Psoas muscle (tissue), 8 donors: ENCODE results near the gene CXCL13. TPM values are rescaled to one million over a fixed set of nuclear protein-coding genes. Genes with fewer than 3 reads are reported as not detected.

Source experiments
- ATAC-seq, 4 donors: fragments of 200-7000 bp; cut with Tn5 transposase; one replicate each; pipeline ENCODE4 v1.9.1; 2020; ENCODE audit warnings: moderate library complexity in 3 of 4, mild to moderate bottlenecking in 2 of 4
- DNase-seq, 2 donors: peaks; one replicate each; pipeline ENCODE4 v3.0.0-alpha.2; 2020
- H3K27ac ChIP-seq: fragments of 200-600 bp; one replicate; pipeline ENCODE4 v1.8.0; 2022
- H3K27me3 ChIP-seq, 3 donors: fragments of 200-600 bp in 1 of 3; one replicate each; pipeline versions ENCODE4 v1.6.1 to v1.8.0; 2013 to 2022; ENCODE audit warnings: low read length in 2 of 3, mild to moderate bottlenecking in 2 of 3, moderate library complexity in 1 of 3; ENCODE audit not compliant: insufficient read depth in 3 of 3
- H3K36me3 ChIP-seq, 2 donors: fragments of 200-600 bp in 1 of 2; one replicate each; pipeline versions ENCODE4 v1.6.1 to v1.8.0; 2013 to 2022; ENCODE audit warnings: low read depth in 1 of 2, mild to moderate bottlenecking in 1 of 2, moderate library complexity in 1 of 2; ENCODE audit not compliant: insufficient read depth in 1 of 2
- H3K4me1 ChIP-seq: fragments of 200-600 bp; one replicate; pipeline ENCODE4 v1.8.0; 2022
- H3K4me3 ChIP-seq: fragments of 200-600 bp; one replicate; pipeline ENCODE4 v1.8.0; 2022; ENCODE audit warnings: mild to moderate bottlenecking
- H3K9me3 ChIP-seq: fragments of 200-600 bp; one replicate; pipeline ENCODE4 v1.8.0; 2022
- CTCF ChIP-seq: fragments of 200-600 bp; IDR thresholded peaks from one replicate; pipeline ENCODE4 v1.8.0; 2022; ENCODE audit warnings: antibody characterized with exemption
- WGBS, 3 donors: extraction: QIAGEN DNeasy Blood & Tissue Kit; methylation state at CpG; one replicate each; pipeline versions ENCODE4 v1.1.6 to v1.1.7; 2013; 5-methylcytosine and 5-hydroxymethylcytosine counted together
- intact Hi-C, 2 donors: fragments of 100-400 bp; cut with DNase I; formaldehyde crosslinking; loops; one replicate each; pipeline versions ENCODE4 v1.11.0 to v1.14.2; 2022
- polyA plus RNA-seq, 3 donors: library from polyadenylated mRNA; stranded (reverse); fragments of 200-250 nt; gene quantifications; one replicate each; pipeline ENCODE4 v1.2.3, GENCODE V29; 2013
- total RNA-seq, 4 donors: library from RNA; stranded (reverse); fragmentation: NEBNext Ultra II Directional in 2 of 4; extraction: Animal tissue kit (Norgen Biotek cat#: 25700) in 2 of 4; gene quantifications; one replicate each; pipeline versions ENCODE4 v1.2.1 to v1.2.4, GENCODE V29; 2021 to 2023
- donor health status: healthy with polysubstance abuse.
- donor health status: DM: no; HTN: no; CAD: no; lungs with moderate emphysema.
- donor health status: Bipolar disorder and iron deficiency.
- donor health status: healthy.
- donor health status: DM: yes; HTN: yes; CAD: no.
- donor health status: DM: no; HTN: no; CAD: no.
- donor health status: DM: no; HTN: no; CAD: no.
- donor health status: DM: yes; HTN: yes; CAD: no.

Gene CXCL13
- total and polyA plus RNA-seq, 7 donors: 0.09 to 0.53 (median 0.15) TPM; not detected in 3

GRCh38 chr4:77581724-77582123 is 23.9 kb upstream of the CXCL13 start:
- H3K9me3 ChIP-seq: no peaks in the 10 kb centered on the region
- ATAC-seq (no peak), DNase-seq (no peak)
- no peaks in the 10 kb centered on the region for H3K4me1 ChIP-seq
- no peak overlapping the region for H3K4me3 ChIP-seq
- TF ChIP-seq CTCF: no peak
- intact Hi-C loops: no loop called here
- no peaks in the 10 kb centered on the region for H3K36me3 ChIP-seq
- H3K27ac ChIP-seq: no peak overlapping the region
- 71 to 78% (median 76%) methylated on average over 4 of the region's 4 CpGs for WGBS, 3 donors
- H3K27me3 ChIP-seq: no peaks in the 10 kb centered on the region

- TF ChIP-seq CTCF: no peak
- no peak for DNase-seq
- Histone ChIP-seq H3K4me1 (no peaks in the 10 kb centered on the region), H3K36me3 (no peaks in the 10 kb centered on the region), H3K27me3 (no peaks in the 10 kb centered on the region), H3K4me3 (no peak overlapping the region), H3K27ac (no peak overlapping the region), H3K9me3 (no peaks in the 10 kb centered on the region)
- intact Hi-C loops: no loop called here
- 55 to 70% (median 65%) methylated on average over 2 of the region's 2 CpGs for WGBS, 3 donors
- ATAC-seq: no peak
Measured at GRCh38 chr4:77582156-77582555, 23.5 kb upstream of the CXCL13 start.

GRCh38 chr4:77582711-77583110 is 22.9 kb upstream of the CXCL13 start:
- ATAC-seq (no peak), DNase-seq (no peak)
- Histone ChIP-seq H3K27me3 (no peaks in the 10 kb centered on the region), H3K4me1 (no peaks in the 10 kb centered on the region), H3K4me3 (no peak overlapping the region), H3K9me3 (no peaks in the 10 kb centered on the region), H3K36me3 (no peaks in the 10 kb centered on the region), H3K27ac (no peak overlapping the region)
- TF ChIP-seq CTCF: no peak
- intact Hi-C loops: no loop called here

- no peak for ATAC-seq
- TF ChIP-seq CTCF: no peak
- intact Hi-C loops: no loop called here
Measured at GRCh38 chr4:77586951-77587383, 18.7 kb upstream of the CXCL13 start.

GRCh38 chr4:77590482-77590881 is 15.1 kb upstream of the CXCL13 start:
- H3K36me3 ChIP-seq: no peaks in the 10 kb centered on the region
- no peak overlapping the region for H3K27ac ChIP-seq
- no peak for ATAC-seq
- TF ChIP-seq CTCF: no peak
- no peaks in the 10 kb centered on the region for H3K4me1 ChIP-seq
- no peaks in the 10 kb centered on the region for H3K27me3 ChIP-seq
- WGBS, 3 donors: 72 to 78% (median 75%) methylated on average over 3 of the region's 3 CpGs
- no peaks in the 10 kb centered on the region for H3K9me3 ChIP-seq
- no peak for DNase-seq
- H3K4me3 ChIP-seq: no peak overlapping the region
- intact Hi-C loops: loop anchor here in 1 of 2 donors (10.0 kb wide), 1 partner anchor 126 kb away; no protein-coding TSS in a partner anchor

More at GRCh38 chr4:77586951-77587383, 18.7 kb upstream of the CXCL13 start:
- Histone ChIP-seq H3K9me3 (no peaks in the 10 kb centered on the region), H3K27me3 (no peaks in the 10 kb centered on the region), H3K4me1 (no peaks in the 10 kb centered on the region), H3K36me3 (no peaks in the 10 kb centered on the region), H3K4me3 (no peak overlapping the region), H3K27ac (no peak overlapping the region)
- DNase-seq: no peak
- WGBS, 3 donors: 68 to 73% (median 70%) methylated on average over 6 of the region's 6 CpGs
